HepG2 (cell line): ENCODE measurements around the gene HTR4. TPM values are rescaled to one million over a fixed set of nuclear protein-coding genes. Genes with fewer than 3 reads are reported as not detected.

ENCODE experiments used
- ATAC-seq: fragments of 200-7000 bp; cut with Tn5 transposase; 3 replicates; pipeline ENCODE4 v1.9.1; 2020; ENCODE audit warnings: mild to moderate bottlenecking, moderate library complexity
- BruUV-seq: library from RNA; stranded (reverse); fragments of 400-500 nt; replicated peaks from 2 replicates; lab custom pipeline; 2021; lab: Mats Ljungman, UMichigan
- CTCF ChIA-PET: fragments of 300-600 bp; formaldehyde crosslinking; extraction: SDS; loops from one replicate; lab custom pipeline; 2021; ENCODE audit warnings: low total read pairs, inconsistent platforms, low intra/inter-chr PET ratio; lab: Yijun Ruan, JAX
- POLR2A ChIA-PET: fragments of 350-600 bp; sonication (Branson Sonifier 250); formaldehyde crosslinking; loops from one replicate; lab custom pipeline; 2020; ENCODE audit warnings: antibody characterized with exemption, inconsistent platforms; lab: Yijun Ruan, JAX
- DNase-seq: peaks from one replicate; pipeline ENCODE4 v3.0.0-alpha.2; 2015; ENCODE audit warnings: low spot score
- FAIRE-seq: peaks from 3 replicates; lab custom pipeline; 2011; peaks lifted over from hg19 to GRCh38; lab: Jason Lieb, UNC
- H2AFZ ChIP-seq: one replicate; pipeline ENCODE4 v1.6.1; 2011; ENCODE audit warnings: low read length, inconsistent platforms
- H3K27ac ChIP-seq: fragments of 300-600 bp; 3 replicates; pipeline ENCODE4 v1.8.0; 2011; ENCODE audit warnings: mixed run types, mild to moderate bottlenecking, mixed read lengths, low read length, inconsistent platforms; ENCODE audit not compliant: insufficient read depth; ENCODE audit errors: extremely low read length
- H3K27me3 ChIP-seq, 2 experiments: fragments of 200-600 bp in 1 of 2; 2 replicates in 1 of 2; 3 replicates in 1 of 2; pipeline versions ENCODE4 v1.6.0 to v1.8.0; 2011; ENCODE audit warnings: low read length in 2 of 2, mild to moderate bottlenecking in 2 of 2, moderate library complexity in 2 of 2, inconsistent platforms in 1 of 2; ENCODE audit not compliant: insufficient read depth in 2 of 2, control insufficient read depth in 1 of 2
- H3K36me3 ChIP-seq, 2 experiments: fragments of 200-600 bp in 1 of 2; replicated peaks in 1 of 2; 2 replicates in 1 of 2; 3 replicates in 1 of 2; pipeline versions ENCODE4 v1.5.1 to v1.8.0; 2011; ENCODE audit warnings: low read length in 2 of 2, inconsistent platforms in 1 of 2; ENCODE audit not compliant: insufficient read depth in 2 of 2, control insufficient read depth in 1 of 2
- H3K4me1 ChIP-seq: 2 replicates; pipeline ENCODE4 v1.5.1; 2012; ENCODE audit warnings: low read length, inconsistent platforms; ENCODE audit not compliant: insufficient read depth
- H3K4me2 ChIP-seq: 2 replicates; pipeline ENCODE4 v1.6.0; 2011; ENCODE audit warnings: low read depth, low read length, inconsistent platforms
- H3K4me3 ChIP-seq, 3 experiments: fragments of 200-600 bp in 1 of 3; sonication (generic), shearing (Covaris generic) in 1 of 3; replicated peaks in 1 of 3; 2 replicates each; pipeline ENCODE4 v1.5.1; 2011 to 2016; ENCODE audit warnings: low read length in 3 of 3, inconsistent platforms in 2 of 3, low read depth in 2 of 3, mild to moderate bottlenecking in 2 of 3, control low read depth in 1 of 3, mixed read lengths in 1 of 3; ENCODE audit not compliant: insufficient read depth in 1 of 3
- H3K79me2 ChIP-seq: one replicate; pipeline ENCODE4 v1.6.1; 2011; ENCODE audit warnings: low read length, inconsistent platforms; ENCODE audit not compliant: insufficient read depth
- H3K9ac ChIP-seq: 2 replicates; pipeline ENCODE4 v1.6.0; 2011; ENCODE audit warnings: mild to moderate bottlenecking, low read depth, low read length, inconsistent platforms; ENCODE audit not compliant: insufficient read depth
- H3K9me3 ChIP-seq: 2 replicates; pipeline ENCODE4 v1.5.1; 2012; ENCODE audit warnings: mild to moderate bottlenecking, low read length
- H4K20me1 ChIP-seq: 2 replicates; pipeline ENCODE4 v1.6.0; 2011; ENCODE audit warnings: inconsistent platforms, mild to moderate bottlenecking, low read length, moderate library complexity; ENCODE audit not compliant: insufficient read depth
- AGO1 ChIP-seq: fragments of 200-400 bp; formaldehyde crosslinking; IDR thresholded peaks from 2 replicates; pipeline ENCODE4 v1.6.1; 2017; ENCODE audit warnings: mild to moderate bottlenecking, low read depth, low read length, moderate library complexity; ENCODE audit not compliant: poor library complexity, severe bottlenecking
- EED ChIP-seq: sonication (generic); formaldehyde crosslinking; IDR thresholded peaks from 2 replicates; pipeline ENCODE4 v1.5.0; 2020; ENCODE audit warnings: mild to moderate bottlenecking, missing genetic modification reagents
- GLI4 ChIP-seq: sonication (generic); formaldehyde crosslinking; IDR thresholded peaks from 2 replicates; pipeline ENCODE4 v1.5.1; 2020; ENCODE audit warnings: missing genetic modification reagents, mild to moderate bottlenecking, moderate library complexity, borderline replicate concordance
- MBD4 ChIP-seq: IDR thresholded peaks from 2 replicates; pipeline ENCODE4 v1.6.1; 2012; ENCODE audit warnings: low read length, inconsistent platforms, borderline replicate concordance
- NBN ChIP-seq: fragments of 450-650 bp; conservative IDR thresholded peaks from 2 replicates; pipeline ENCODE4 v1.6.1; 2017
- REPIN1 ChIP-seq: sonication (generic); formaldehyde crosslinking; IDR thresholded peaks from 2 replicates; pipeline ENCODE4 v1.8.0; 2022; ENCODE audit warnings: missing genetic modification reagents, low read depth, mild to moderate bottlenecking, borderline replicate concordance
- SMC3 ChIP-seq: IDR thresholded peaks from 2 replicates; pipeline ENCODE4 v1.6.1; 2011; ENCODE audit warnings: low read length, improper control_type of control experiment
- ZBED4 ChIP-seq: sonication (generic); formaldehyde crosslinking; IDR thresholded peaks from 2 replicates; pipeline ENCODE4 v1.4.0; 2020; ENCODE audit warnings: missing genetic modification reagents, borderline replicate concordance
- ZHX2 ChIP-seq, 2 experiments: sonication (generic) in 1 of 2; formaldehyde crosslinking in 1 of 2; IDR thresholded peaks; 2 replicates each; pipeline versions ENCODE4 v1.6.1 to v1.9.0; 2014 to 2022; ENCODE audit warnings: antibody characterized with exemption in 1 of 2, borderline replicate concordance in 1 of 2, inconsistent platforms in 1 of 2, low read depth in 1 of 2, missing genetic modification reagents in 1 of 2
- ZMYM4 ChIP-seq: sonication (generic); formaldehyde crosslinking; IDR thresholded peaks from 2 replicates; pipeline ENCODE4 v1.8.1; 2023; ENCODE audit warnings: mild to moderate bottlenecking, missing genetic modification reagents
- ZNF205 ChIP-seq: IDR thresholded peaks from 2 replicates; pipeline ENCODE4 v1.6.1; 2018; ENCODE audit warnings: missing biosample characterization, missing genetic modification reagents
- ZNF33B ChIP-seq: sonication (generic); formaldehyde crosslinking; IDR thresholded peaks from 2 replicates; pipeline ENCODE4 v1.5.1; 2020; ENCODE audit warnings: mild to moderate bottlenecking, missing genetic modification reagents
- ZNF652 ChIP-seq: IDR thresholded peaks from 2 replicates; pipeline ENCODE4 v1.6.1; 2016; ENCODE audit warnings: low read depth, borderline replicate concordance
- ZNF773 ChIP-seq: sonication (generic); formaldehyde crosslinking; IDR thresholded peaks from 2 replicates; pipeline ENCODE4 v1.4.0; 2020; ENCODE audit warnings: missing genetic modification reagents, borderline replicate concordance
- WGBS: methylation state at CpG from one replicate; pipeline ENCODE4 v1.1.6; 2017; ENCODE audit warnings: low lambda C conversion rate; 5-methylcytosine and 5-hydroxymethylcytosine counted together
- in situ Hi-C: cut with HindIII; loops from 2 replicates; pipeline ENCODE4 v1.10.0; 2017; ENCODE audit warnings: low pct_unique_long_range_greater_than_20kb; ENCODE audit not compliant: extremely low pct_ligation_motif_present
- intact Hi-C: fragments of 100-400 bp; cut with micrococcal nuclease; formaldehyde crosslinking; loops from one replicate; pipeline ENCODE4 v1.10.0; 2022; ENCODE audit not compliant: unreplicated experiment
- polyA plus RNA-seq, 8 experiments: library from polyadenylated mRNA; depleted of rRNA in 3 of 8; stranded (reverse) in 7 of 8; unstranded in 1 of 8; fragments of >200 nt; fragmentation: Illumina TruSeq in 4 of 8; extraction: Trizol in 4 of 8; gene quantifications; 2 replicates each; pipeline versions ENCODE4 v1.2.1 to v1.2.3, GENCODE V29; 2011 to 2016; ENCODE audit warnings: low read depth in 4 of 8, missing spikeins in 1 of 8, mixed read lengths in 1 of 8; ENCODE audit not compliant: insufficient read depth in 1 of 8
- total RNA-seq, 5 experiments: library from RNA; depleted of rRNA; stranded (reverse); fragments of >200 nt; fragmentation: Illumina TruSeq; extraction: Trizol; gene quantifications; 2 replicates each; pipeline ENCODE4 v1.2.3, GENCODE V29; 2016; ENCODE audit warnings: low read depth in 1 of 5

The HTR4 gene
- total and polyA plus RNA-seq, 2 of the 13 experiments (the other 11 are each of a cell fraction or from before 2014, with no cell fraction given), result not detected

- H3K27me3 ChIP-seq, result no peaks in the 10 kb centered on the region
- no TSS peak for BruUV-seq
- no peak overlapping the region for H2AFZ ChIP-seq
- H3K9ac ChIP-seq, result no peak overlapping the region
- H3K4me3 ChIP-seq, result no peak overlapping the region
- FAIRE-seq (no peak), ATAC-seq (no peak), DNase-seq (no peak)
- H3K79me2 ChIP-seq, result no peaks in the 10 kb centered on the region
- no peak overlapping the region for H3K4me2 ChIP-seq
- H3K9me3 ChIP-seq, result no peaks in the 10 kb centered on the region
- H3K4me1 ChIP-seq, result no peaks in the 10 kb centered on the region
- peaks cover 10 to 44% of the 10 kb centered on the region in 2 experiments for H3K36me3 ChIP-seq
- 89% methylated on average over 2 of the region's 2 CpGs for WGBS
- H3K27ac ChIP-seq, result no peak overlapping the region
- ChIA-PET POLR2A (no interaction called here), CTCF (no interaction called here)
- intact Hi-C loops (no loop called here), in situ Hi-C loops (no loop called here)
- no peaks in the 10 kb centered on the region for H4K20me1 ChIP-seq
- TF ChIP-seq SMC3, result no peak
- no peak for TF ChIP-seq NBN
- no peak for TF ChIP-seq ZMYM4 (CRISPR knock-in tag)
- no peak for TF ChIP-seq AGO1
- TF ChIP-seq ZNF205 (CRISPR knock-in tag), result no peak
- TF ChIP-seq MBD4, result no peak
- TF ChIP-seq ZHX2 (IDR thresholded peaks at IDR 0.05; ENCODE audit: low read depth), result no peak
- no peak for TF ChIP-seq ZHX2 (CRISPR knock-in tag; IDR thresholded peaks at IDR 0.05; ENCODE audit: borderline replicate concordance)
- no peak for TF ChIP-seq ZNF33B (CRISPR knock-in tag)
- TF ChIP-seq REPIN1 (CRISPR knock-in tag), result no peak
- no peak for TF ChIP-seq ZNF652
- TF ChIP-seq ZBED4, result no peak
- TF ChIP-seq EED (CRISPR knock-in tag), result no peak
- no peak for TF ChIP-seq GLI4 (CRISPR knock-in tag)
- TF ChIP-seq ZNF773 (CRISPR knock-in tag), result no peak
Measured at GRCh38 chr5:148438933-148439332, 215.4 kb downstream of the HTR4 start.
